Naive B cell (primary cell): ENCODE data around the gene LRRC25. TPM values are rescaled to one million over a fixed set of nuclear protein-coding genes. Genes with fewer than 3 reads are reported as not detected.

ENCODE experiments used
- ATAC-seq, 2 donors: fragments of 150-1000 bp; cut with Tn5 transposase; 2 replicates each; pipeline ENCODE4 v1.10.0; 2021; ENCODE audit warnings: low read depth in 2 of 2, mild to moderate bottlenecking in 2 of 2, moderate library complexity in 2 of 2
- DNase-seq: peaks from one replicate; pipeline ENCODE4 v3.0.0; 2022
- H3K27ac Mint-ChIP-seq, 6 donors: one replicate each; pipeline ENCODE4 v1.8.0; 2020 to 2022; ENCODE audit warnings: mild to moderate bottlenecking in 6 of 6, mixed read lengths in 6 of 6, moderate library complexity in 5 of 6, inconsistent platforms in 2 of 6
- H3K27me3 Mint-ChIP-seq, 3 donors: one replicate each; pipeline ENCODE4 v1.8.0; 2021 to 2022; ENCODE audit warnings: mixed read lengths in 3 of 3, mild to moderate bottlenecking in 1 of 3
- H3K36me3 Mint-ChIP-seq, 2 donors: one replicate each; pipeline ENCODE4 v1.8.0; 2020 to 2022; ENCODE audit warnings: mixed read lengths in 2 of 2, inconsistent platforms in 1 of 2, mild to moderate bottlenecking in 1 of 2
- H3K4me1 Mint-ChIP-seq, 3 donors: one replicate each; pipeline ENCODE4 v1.8.0; 2020 to 2022; ENCODE audit warnings: mixed read lengths in 3 of 3, inconsistent platforms in 1 of 3, mild to moderate bottlenecking in 1 of 3, moderate library complexity in 1 of 3
- H3K4me3 Mint-ChIP-seq, 8 donors: one replicate each; pipeline ENCODE4 v1.8.0; 2020 to 2022; ENCODE audit warnings: mild to moderate bottlenecking in 8 of 8, mixed read lengths in 8 of 8, moderate library complexity in 8 of 8, inconsistent platforms in 2 of 8
- H3K9me3 Mint-ChIP-seq, 7 donors: one replicate each; pipeline ENCODE4 v1.8.0; 2020 to 2022; ENCODE audit warnings: mixed read lengths in 7 of 7, mild to moderate bottlenecking in 5 of 7, inconsistent platforms in 2 of 7, moderate library complexity in 1 of 7
- polyA plus RNA-seq, 6 donors: library from polyadenylated mRNA; unstranded; fragments of 300-500 nt; fragmentation: Illumina TruSeq; gene quantifications; one replicate each; pipeline ENCODE4 v1.2.3, GENCODE V29; 2021; ENCODE audit warnings: low read depth in 6 of 6

LRRC25 gene
- 10 to 100 TPM in 4 of 6 donors, 1 to 10 TPM in 1, under 1 TPM in 1; 0.17 to 30.8 (median 17.9) TPM for polyA plus RNA-seq

- ATAC-seq (peak; percentile 86 to 88), DNase-seq (peak; percentile 70)
- H3K27ac Mint-ChIP-seq, result peak within 1 kb of the TSS in 5 of 6 donors; percentile 47 to 96 (median 76)
- H3K27me3 Mint-ChIP-seq, result no peaks in the 10 kb centered on the region
- H3K9me3 Mint-ChIP-seq, result no peaks in the 10 kb centered on the region
- peak within 1 kb of the TSS; percentile 68 to 88 (median 82) for H3K4me3 Mint-ChIP-seq
- H3K4me1 Mint-ChIP-seq, result peaks cover 30 to 74% (median 52%) of the 10 kb centered on the region in 3 donors
- no peaks in the 10 kb centered on the region for H3K36me3 Mint-ChIP-seq
These were observed at the start of gene LRRC25 for GRCh38 chr19:18397242-18398202. Gene LRRC25, minus strand, starts transcription at chr19:18397622. Its CDS starts 659 bp downstream, at chr19:18396963.

- H3K27me3 Mint-ChIP-seq, result no peaks in the 10 kb centered on the region
- H3K9me3 Mint-ChIP-seq, result peaks cover 0 to 5% (median 0%) of the 10 kb centered on the region in 7 donors
- no peak for DNase-seq
- H3K36me3 Mint-ChIP-seq, result peaks cover 0 to 16% of the 10 kb centered on the region in 2 donors
- ATAC-seq, result no peak
- no peak overlapping the region for H3K27ac Mint-ChIP-seq
- H3K4me3 Mint-ChIP-seq, result no peak overlapping the region
- peaks cover 13 to 23% (median 16%) of the 10 kb centered on the region in 3 donors for H3K4me1 Mint-ChIP-seq
These were observed 49.5 kb upstream of the LRRC25 start for GRCh38 chr19:18446811-18447359.

- Mint-ChIP-seq H3K4me3 (peak overlapping the region in 1 of 8 donors; percentile 29), H3K4me1 (peaks cover 16 to 22% (median 17%) of the 10 kb centered on the region in 3 donors), H3K27ac (no peak overlapping the region), H3K9me3 (peaks cover 0 to 5% (median 0%) of the 10 kb centered on the region in 7 donors), H3K36me3 (peaks cover 0 to 16% of the 10 kb centered on the region in 2 donors), H3K27me3 (no peaks in the 10 kb centered on the region)
- DNase-seq (no peak), ATAC-seq (no peak)
These were observed 48.9 kb upstream of the LRRC25 start for GRCh38 chr19:18446145-18446810.

GRCh38 chr19:18445262-18445948 is 48.0 kb upstream of the LRRC25 start:
- H3K9me3 Mint-ChIP-seq, result peaks cover 0 to 5% (median 0%) of the 10 kb centered on the region in 7 donors
- no peaks in the 10 kb centered on the region for H3K27me3 Mint-ChIP-seq
- DNase-seq, result no peak
- H3K4me3 Mint-ChIP-seq, result no peak overlapping the region
- no peak for ATAC-seq
- H3K27ac Mint-ChIP-seq, result no peak overlapping the region
- peaks cover 0 to 16% of the 10 kb centered on the region in 2 donors for H3K36me3 Mint-ChIP-seq
- peaks cover 14 to 17% (median 14%) of the 10 kb centered on the region in 3 donors for H3K4me1 Mint-ChIP-seq

GRCh38 chr19:18444513-18444912 is 47.1 kb upstream of the LRRC25 start:
- Mint-ChIP-seq H3K4me3 (no peak overlapping the region), H3K27me3 (no peaks in the 10 kb centered on the region), H3K36me3 (peaks cover 0 to 16% of the 10 kb centered on the region in 2 donors), H3K4me1 (peaks cover 14 to 21% (median 18%) of the 10 kb centered on the region in 3 donors), H3K27ac (no peak overlapping the region), H3K9me3 (peaks cover 0 to 5% (median 0%) of the 10 kb centered on the region in 7 donors)
- ATAC-seq, result no peak
- no peak for DNase-seq

- H3K27ac Mint-ChIP-seq, result no peak overlapping the region
- ATAC-seq (no peak), DNase-seq (no peak)
- H3K4me3 Mint-ChIP-seq, result no peak overlapping the region
- H3K27me3 Mint-ChIP-seq, result no peaks in the 10 kb centered on the region
- peaks cover 14 to 24% (median 21%) of the 10 kb centered on the region in 3 donors for H3K4me1 Mint-ChIP-seq
- peaks cover 0 to 16% of the 10 kb centered on the region in 2 donors for H3K36me3 Mint-ChIP-seq
- peaks cover 0 to 5% (median 0%) of the 10 kb centered on the region in 7 donors for H3K9me3 Mint-ChIP-seq
These were observed 46.4 kb upstream of the LRRC25 start for GRCh38 chr19:18443831-18444230.

GRCh38 chr19:18443406-18443805 is 46.0 kb upstream of the LRRC25 start:
- Mint-ChIP-seq H3K9me3 (peaks cover 0 to 5% (median 0%) of the 10 kb centered on the region in 7 donors), H3K4me3 (no peak overlapping the region), H3K4me1 (peaks cover 14 to 25% (median 21%) of the 10 kb centered on the region in 3 donors), H3K27me3 (no peaks in the 10 kb centered on the region), H3K27ac (peak overlapping the region in 1 of 6 donors; percentile 81), H3K36me3 (peaks cover 0 to 12% of the 10 kb centered on the region in 2 donors)
- DNase-seq (no peak), ATAC-seq (no peak)

- no peaks in the 10 kb centered on the region for H3K27me3 Mint-ChIP-seq
- peaks cover 0 to 5% (median 0%) of the 10 kb centered on the region in 7 donors for H3K9me3 Mint-ChIP-seq
- no peak for ATAC-seq
- H3K36me3 Mint-ChIP-seq, result peaks cover 0 to 8% of the 10 kb centered on the region in 2 donors
- peaks cover 14 to 24% (median 21%) of the 10 kb centered on the region in 3 donors for H3K4me1 Mint-ChIP-seq
- peak overlapping the region in 1 of 6 donors; percentile 87 for H3K27ac Mint-ChIP-seq
- no peak for DNase-seq
- no peak overlapping the region for H3K4me3 Mint-ChIP-seq
These were observed 45.5 kb upstream of the LRRC25 start for GRCh38 chr19:18442941-18443340.

- Mint-ChIP-seq H3K27me3 (no peaks in the 10 kb centered on the region), H3K27ac (peak overlapping the region in 5 of 6 donors; percentile 14 to 95 (median 87)), H3K4me1 (peaks cover 14 to 24% (median 21%) of the 10 kb centered on the region in 3 donors), H3K4me3 (peak overlapping the region in 3 of 8 donors; percentile 12 to 35 (median 25)), H3K36me3 (peaks cover 0 to 8% of the 10 kb centered on the region in 2 donors), H3K9me3 (peaks cover 0 to 5% (median 0%) of the 10 kb centered on the region in 7 donors)
- DNase-seq (no peak), ATAC-seq (no peak)
These were observed 44.7 kb upstream of the LRRC25 start for GRCh38 chr19:18441804-18442788.

GRCh38 chr19:18440936-18441803 is 43.7 kb upstream of the LRRC25 start:
- H3K9me3 Mint-ChIP-seq, result peaks cover 0 to 5% (median 0%) of the 10 kb centered on the region in 7 donors
- DNase-seq, result no peak
- H3K4me1 Mint-ChIP-seq, result peaks cover 13 to 28% (median 24%) of the 10 kb centered on the region in 3 donors
- peaks cover 0 to 8% of the 10 kb centered on the region in 2 donors for H3K36me3 Mint-ChIP-seq
- no peaks in the 10 kb centered on the region for H3K27me3 Mint-ChIP-seq
- peak overlapping the region in 1 of 6 donors; percentile 57 for H3K27ac Mint-ChIP-seq
- H3K4me3 Mint-ChIP-seq, result peak overlapping the region in 4 of 8 donors; percentile 19 to 47 (median 38)
- ATAC-seq, result no peak

- peaks cover 0 to 8% of the 10 kb centered on the region in 2 donors for H3K36me3 Mint-ChIP-seq
- no peak for DNase-seq
- H3K9me3 Mint-ChIP-seq, result peaks cover 0 to 5% (median 0%) of the 10 kb centered on the region in 7 donors
- H3K4me3 Mint-ChIP-seq, result peak overlapping the region in 3 of 8 donors; percentile 12 to 71 (median 16)
- peak; percentile 17 to 24 for ATAC-seq
- peaks cover 18 to 32% (median 25%) of the 10 kb centered on the region in 3 donors for H3K4me1 Mint-ChIP-seq
- H3K27me3 Mint-ChIP-seq, result no peaks in the 10 kb centered on the region
- H3K27ac Mint-ChIP-seq, result peak overlapping the region in 3 of 6 donors; percentile 15 to 78 (median 65)
These were observed 43.0 kb upstream of the LRRC25 start for GRCh38 chr19:18440415-18440877.
